Measurements from ENCODE around the gene FGD2. TPM values are rescaled to one million over a fixed set of nuclear protein-coding genes. Genes with fewer than 3 reads are reported as not detected.

The FGD2 gene
- polyA plus RNA-seq, 1 donor from 2014 or later = not detected

GRCh38 chr6:37020812-37021211 lies 15.4 kb downstream of the FGD2 start:
- no peaks in the 10 kb centered on the region for H3K9me3 ChIP-seq (ENCODE audit: low read length)
- no peaks in the 10 kb centered on the region for H3K27me3 ChIP-seq (ENCODE audit: insufficient read depth, low read depth, low read length)
- H3F3A ChIP-seq (ENCODE audit: insufficient read depth, low read length, poor library complexity, severe bottlenecking) = no peaks in the 10 kb centered on the region
- no peak for TF ChIP-seq MXI1 (conservative IDR thresholded peaks at IDR 0.05; ENCODE audit: poor library complexity, severe bottlenecking)
- TF ChIP-seq EZH2 (IDR thresholded peaks at IDR 0.05; ENCODE audit: borderline replicate concordance, insufficient read depth, low read length, poor library complexity, severe bottlenecking) = no peak
- TF ChIP-seq REST (IDR thresholded peaks at IDR 0.05; ENCODE audit: borderline replicate concordance) = no peak
- TF ChIP-seq TAF1 (IDR thresholded peaks at IDR 0.05; ENCODE audit: low read depth) = no peak
- TF ChIP-seq POLR2AphosphoS5 (IDR thresholded peaks at IDR 0.05) = no peak
- TF ChIP-seq RAD21 (conservative IDR thresholded peaks at IDR 0.05) = no peak
- no peak for TF ChIP-seq CTCF (IDR thresholded peaks at IDR 0.05; ENCODE audit: poor library complexity, severe bottlenecking)
- TF ChIP-seq SMC3 (conservative IDR thresholded peaks at IDR 0.05; ENCODE audit: poor library complexity) = no peak
- H2AFZ ChIP-seq (ENCODE audit: low read depth, low read length) = no peak overlapping the region
- no peak overlapping the region for H3K4me3 ChIP-seq (ENCODE audit: low read length)
- H3K4me2 ChIP-seq (ENCODE audit: low read length) = no peak overlapping the region
- no peaks in the 10 kb centered on the region for H3K79me2 ChIP-seq (replicated peaks; ENCODE audit: insufficient read depth, low read length)
- no peak overlapping the region for H3K27ac ChIP-seq (ENCODE audit: low read length)
- H3K9ac ChIP-seq (ENCODE audit: low read length) = no peak overlapping the region
- no peaks in the 10 kb centered on the region for H3K9me2 ChIP-seq (ENCODE audit: insufficient read depth, low read length)
- H4K20me1 ChIP-seq (ENCODE audit: insufficient read depth) = no peaks in the 10 kb centered on the region
- H3K36me3 ChIP-seq (ENCODE audit: insufficient read depth, low read length) = no peaks in the 10 kb centered on the region

- Histone ChIP-seq H3K4me2 (ENCODE audit: low read length) (no peak overlapping the region), H3K27me3 (ENCODE audit: insufficient read depth, low read depth, low read length) (no peaks in the 10 kb centered on the region), H3K27ac (ENCODE audit: low read length) (no peak overlapping the region), H3F3A (ENCODE audit: insufficient read depth, low read length, poor library complexity, severe bottlenecking) (no peaks in the 10 kb centered on the region), H3K9me3 (ENCODE audit: low read length) (no peaks in the 10 kb centered on the region), H3K79me2 (replicated peaks; ENCODE audit: insufficient read depth, low read length) (no peaks in the 10 kb centered on the region), H3K36me3 (ENCODE audit: insufficient read depth, low read length) (no peaks in the 10 kb centered on the region), H3K9ac (ENCODE audit: low read length) (no peak overlapping the region), H4K20me1 (ENCODE audit: insufficient read depth) (no peaks in the 10 kb centered on the region), H3K9me2 (ENCODE audit: insufficient read depth, low read length) (no peaks in the 10 kb centered on the region), H3K4me3 (ENCODE audit: low read length) (no peak overlapping the region), H2AFZ (ENCODE audit: low read depth, low read length) (no peak overlapping the region)
- no peak for TF ChIP-seq MXI1 (conservative IDR thresholded peaks at IDR 0.05; ENCODE audit: poor library complexity, severe bottlenecking)
- TF ChIP-seq SMC3 (conservative IDR thresholded peaks at IDR 0.05; ENCODE audit: poor library complexity) = peak; percentile 77
- no peak for TF ChIP-seq POLR2AphosphoS5 (IDR thresholded peaks at IDR 0.05)
- no peak for TF ChIP-seq REST (IDR thresholded peaks at IDR 0.05; ENCODE audit: borderline replicate concordance)
- TF ChIP-seq EZH2 (IDR thresholded peaks at IDR 0.05; ENCODE audit: borderline replicate concordance, insufficient read depth, low read length, poor library complexity, severe bottlenecking) = no peak
- TF ChIP-seq TAF1 (IDR thresholded peaks at IDR 0.05; ENCODE audit: low read depth) = no peak
- TF ChIP-seq CTCF (IDR thresholded peaks at IDR 0.05; ENCODE audit: poor library complexity, severe bottlenecking) = peak; percentile 65
- no peak for TF ChIP-seq EP300 (conservative IDR thresholded peaks at IDR 0.05; ENCODE audit: poor library complexity, severe bottlenecking)
- TF ChIP-seq RAD21 (conservative IDR thresholded peaks at IDR 0.05) = peak; percentile 74
Measured at GRCh38 chr6:37021356-37022129, 16.1 kb downstream of the FGD2 start.

Data from neural cell (in vitro differentiated cells).